Esophagus squamous epithelium (tissue), 5 donors: ENCODE results near the gene MRPS18B. TPM values are rescaled to one million over a fixed set of nuclear protein-coding genes. Genes with fewer than 3 reads are reported as not detected.
"Not testable (repeated sequence)": the region's sequence is repeated elsewhere in the genome, so short reads cannot be mapped to it uniquely, and the experiment has no call there.

ENCODE experiments used
- DNase-seq: peaks from one replicate; lab custom pipeline; 2025; lab: John Stamatoyannopoulos, UW
- H3K27ac ChIP-seq, 4 donors: fragments of 200-600 bp; sonication (generic); one replicate each; pipeline ENCODE4 v1.5.1; 2016 to 2019; ENCODE audit warnings: mild to moderate bottlenecking in 1 of 4
- H3K27me3 ChIP-seq, 4 donors: fragments of 200-600 bp; sonication (generic); 1 replicate in 3 of 4; 2 replicates in 1 of 4; pipeline versions ENCODE4 v1.5.1 to v1.6.0; 2017 to 2021; ENCODE audit warnings: antibody characterized with exemption in 1 of 4
- H3K36me3 ChIP-seq, 3 donors: fragments of 200-600 bp; sonication (generic); one replicate each; pipeline ENCODE4 v1.5.1; 2016 to 2019
- H3K4me1 ChIP-seq, 3 donors: fragments of 200-600 bp; sonication (generic); one replicate each; pipeline ENCODE4 v1.5.1; 2017 to 2019
- H3K4me3 ChIP-seq, 4 donors: fragments of 200-600 bp; sonication (generic); 1 replicate in 3 of 4; 2 replicates in 1 of 4; pipeline ENCODE4 v1.5.1; 2016 to 2019; ENCODE audit warnings: mild to moderate bottlenecking in 2 of 4, moderate library complexity in 1 of 4
- H3K9me3 ChIP-seq, 3 donors: fragments of 200-600 bp; sonication (generic); one replicate each; pipeline ENCODE4 v1.5.1; 2016 to 2019
- CTCF ChIP-seq, 6 experiments: fragments of 450-650 bp in 4 of 6; fragments of 200-600 bp in 2 of 6; sonication (generic) in 2 of 6; IDR thresholded peaks; one replicate each; pipeline ENCODE4 v1.5.1; 2016 to 2019; ENCODE audit warnings: antibody characterized with exemption in 6 of 6, mild to moderate bottlenecking in 4 of 6, moderate library complexity in 4 of 6
- POLR2A ChIP-seq, 4 donors: fragments of 450-650 bp; IDR thresholded peaks; one replicate each; pipeline ENCODE4 v1.6.1; 2017; ENCODE audit warnings: antibody characterized with exemption in 4 of 4, mild to moderate bottlenecking in 4 of 4, moderate library complexity in 3 of 4
- WGBS, 2 donors: methylation state at CpG; one replicate each; pipeline ENCODE4 v1.1.5; 2018; 5-methylcytosine and 5-hydroxymethylcytosine counted together
- intact Hi-C: fragments of 100-400 bp; cut with DNase I; formaldehyde crosslinking; loops from one replicate; pipeline ENCODE4 v1.15.0; 2022
- total RNA-seq, 4 donors: library from RNA; depleted of rRNA; stranded (reverse); fragments of >200 nt; gene quantifications; one replicate each; pipeline ENCODE4 v1.1.0, GENCODE V29; 2016
- donor health status: DM: yes; HTN: yes; CAD: no.

The MRPS18B gene
- total RNA-seq, 4 donors from 2014 or later, result 31.0 to 56.3 (median 40.6) TPM

- WGBS, 2 donors, result 53 to 60% methylated on average over 10 to 14 of the region's 15 CpGs
- intact Hi-C loops, result loop anchor here (10.0 kb wide), 1 partner anchor 53 kb away; no protein-coding TSS in a partner anchor
- H3K27ac ChIP-seq, H3K27me3 ChIP-seq, DNase-seq, H3K9me3 ChIP-seq, H3K4me3 ChIP-seq: not testable (repeated sequence)
- Histone ChIP-seq H3K4me1 (peaks cover 0 to 32% (median 0%) of the 10 kb centered on the region in 3 donors), H3K36me3 (peaks cover 14 to 52% (median 16%) of the 10 kb centered on the region in 3 donors)
- peak; percentile 74 to 87 (median 80) for TF ChIP-seq CTCF (IDR thresholded peaks at IDR 0.05)
Measured at GRCh38 chr6:30597315-30598144, 20.1 kb upstream of the MRPS18B start.

GRCh38 chr6:30598912-30599624, 18.6 kb upstream of the MRPS18B start:
- intact Hi-C loops, result loop anchor here (10.0 kb wide), 1 partner anchor 54 kb away; no protein-coding TSS in a partner anchor
- no peak for DNase-seq
- 64 to 66% methylated on average over 9 to 12 of the region's 12 CpGs for WGBS, 2 donors
- Histone ChIP-seq H3K9me3 (no peaks in the 10 kb centered on the region), H3K27me3 (no peaks in the 10 kb centered on the region), H3K4me3 (no peak overlapping the region), H3K36me3 (peaks cover 30 to 52% (median 31%) of the 10 kb centered on the region in 3 donors), H3K27ac (no peak overlapping the region), H3K4me1 (peaks cover 0 to 30% (median 0%) of the 10 kb centered on the region in 3 donors)
- TF ChIP-seq CTCF (IDR thresholded peaks at IDR 0.05) (no peak), POLR2A (IDR thresholded peaks at IDR 0.05) (no peak)

DNA sequence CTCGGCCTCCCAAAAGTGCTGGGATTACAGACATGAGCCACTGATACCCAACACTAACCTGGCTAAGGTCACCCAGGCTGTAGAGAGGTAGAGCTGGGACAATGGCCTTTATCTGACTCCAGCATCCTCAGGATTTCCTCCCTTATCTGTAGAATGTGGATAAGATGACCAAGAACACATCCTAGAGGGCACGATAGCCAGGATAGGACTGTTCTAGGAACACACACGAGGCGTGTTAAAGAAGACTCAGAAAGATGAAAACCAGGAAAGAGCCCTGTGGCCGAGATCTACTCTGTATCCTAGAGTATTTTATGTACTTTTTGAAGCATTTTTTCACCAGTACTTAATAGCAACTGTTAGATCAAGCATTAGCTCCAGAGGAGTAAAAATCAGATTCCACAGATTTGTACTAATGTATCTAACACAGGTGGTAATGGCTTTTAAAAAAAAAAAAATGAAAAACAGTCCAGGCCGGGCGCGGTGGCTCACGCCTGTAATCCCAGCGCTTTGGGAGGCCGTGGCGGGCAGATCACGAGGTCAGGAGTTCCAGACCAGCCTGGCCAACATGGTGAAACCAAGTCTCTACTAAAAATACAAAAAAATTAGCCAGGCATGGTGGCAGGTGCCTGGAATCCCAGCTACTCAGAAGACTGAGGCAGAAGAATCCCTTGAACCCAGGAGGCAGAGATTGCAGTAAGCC, 17.9 kb upstream of the MRPS18B start:
- no peak overlapping the region for H3K27ac ChIP-seq
- no peaks in the 10 kb centered on the region for H3K27me3 ChIP-seq
- TF ChIP-seq CTCF (IDR thresholded peaks at IDR 0.05), result no peak
- no peak for TF ChIP-seq POLR2A (IDR thresholded peaks at IDR 0.05)
- peaks cover 37 to 52% (median 38%) of the 10 kb centered on the region in 3 donors for H3K36me3 ChIP-seq
- intact Hi-C loops, result loop anchor here (10.0 kb wide), 1 partner anchor 55 kb away; no protein-coding TSS in a partner anchor
- WGBS, 2 donors, result 76 to 80% methylated on average over 13 of the region's 13 CpGs
- no peak overlapping the region for H3K4me3 ChIP-seq
- H3K9me3 ChIP-seq, result no peaks in the 10 kb centered on the region
- H3K4me1 ChIP-seq, result peaks cover 0 to 30% (median 0%) of the 10 kb centered on the region in 3 donors
- DNase-seq, result no peak

DNA sequence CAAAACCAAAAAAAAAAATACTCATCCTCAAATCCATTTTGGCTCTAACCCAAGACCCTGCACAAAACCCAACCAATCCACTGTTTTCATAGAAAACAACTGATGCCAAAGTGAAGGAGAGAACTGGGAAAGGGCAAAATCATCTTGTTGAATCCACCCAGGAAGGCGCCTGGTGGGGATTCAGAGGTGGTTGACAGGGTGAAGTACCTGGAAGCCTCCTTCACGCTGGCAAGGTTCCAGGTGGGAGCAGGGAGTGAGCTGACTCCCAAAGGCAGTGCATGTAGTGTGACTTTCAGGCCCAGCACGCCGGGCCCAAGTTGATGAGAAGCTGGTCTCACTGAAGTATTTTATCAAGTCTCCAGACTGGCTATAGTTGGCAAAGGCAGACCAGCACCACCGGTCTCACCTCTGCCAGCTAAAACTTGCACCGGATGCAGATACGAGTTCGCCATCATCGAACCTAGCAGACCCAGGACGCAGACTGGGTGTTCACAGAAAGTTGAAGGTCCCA, 17.1 kb upstream of the MRPS18B start:
- Histone ChIP-seq H3K27me3 (no peaks in the 10 kb centered on the region), H3K36me3 (peaks cover 43 to 55% (median 45%) of the 10 kb centered on the region in 3 donors), H3K27ac (no peak overlapping the region), H3K4me3 (no peak overlapping the region), H3K4me1 (peaks cover 0 to 23% (median 0%) of the 10 kb centered on the region in 3 donors), H3K9me3 (no peaks in the 10 kb centered on the region)
- TF ChIP-seq POLR2A (IDR thresholded peaks at IDR 0.05), result no peak
- no peak for TF ChIP-seq CTCF (IDR thresholded peaks at IDR 0.05)
- DNase-seq, result no peak
- WGBS, 2 donors, result 69 to 70% methylated on average over 7 to 9 of the region's 10 CpGs
- intact Hi-C loops, result no loop called here
